ENCODE measurements around the gene SSBP3.

- TF ChIP-seq POLR2A (IDR thresholded peaks at IDR 0.05): no peak
- TF ChIP-seq CTCF (IDR thresholded peaks at IDR 0.05): no peak
- no peak for TF ChIP-seq EP300 (IDR thresholded peaks at IDR 0.05)
These were observed 180.8 kb downstream of the SSBP3 start for GRCh38 chr1:54225378-54225777.

Data from tibial nerve (tissue), 4 donors.